ENCODE measurements around the gene SUPT6H.
A peak's percentile ranks its signal among the peaks of the same experiment; 100 is the strongest.
"Not testable (repeated sequence)": the region's sequence is repeated elsewhere in the genome, so short reads cannot be mapped to it uniquely, and the experiment has no call there.

The SUPT6H gene

GRCh38 chr17:28735242-28735722 lies 73.3 kb downstream of the SUPT6H start:
- no peak for DNase-seq (ENCODE audit: low read depth in 2 of 3, low spot score in 1 of 3)

- not testable (repeated sequence) for DNase-seq (ENCODE audit: low read depth in 2 of 3, low spot score in 1 of 3)
These were observed 74.1 kb downstream of the SUPT6H start for GRCh38 chr17:28735913-28736769.

GRCh38 chr17:28737316-28737715 lies 75.3 kb downstream of the SUPT6H start:
- no peak for DNase-seq (ENCODE audit: low read depth in 2 of 3, low spot score in 1 of 3)

DNA sequence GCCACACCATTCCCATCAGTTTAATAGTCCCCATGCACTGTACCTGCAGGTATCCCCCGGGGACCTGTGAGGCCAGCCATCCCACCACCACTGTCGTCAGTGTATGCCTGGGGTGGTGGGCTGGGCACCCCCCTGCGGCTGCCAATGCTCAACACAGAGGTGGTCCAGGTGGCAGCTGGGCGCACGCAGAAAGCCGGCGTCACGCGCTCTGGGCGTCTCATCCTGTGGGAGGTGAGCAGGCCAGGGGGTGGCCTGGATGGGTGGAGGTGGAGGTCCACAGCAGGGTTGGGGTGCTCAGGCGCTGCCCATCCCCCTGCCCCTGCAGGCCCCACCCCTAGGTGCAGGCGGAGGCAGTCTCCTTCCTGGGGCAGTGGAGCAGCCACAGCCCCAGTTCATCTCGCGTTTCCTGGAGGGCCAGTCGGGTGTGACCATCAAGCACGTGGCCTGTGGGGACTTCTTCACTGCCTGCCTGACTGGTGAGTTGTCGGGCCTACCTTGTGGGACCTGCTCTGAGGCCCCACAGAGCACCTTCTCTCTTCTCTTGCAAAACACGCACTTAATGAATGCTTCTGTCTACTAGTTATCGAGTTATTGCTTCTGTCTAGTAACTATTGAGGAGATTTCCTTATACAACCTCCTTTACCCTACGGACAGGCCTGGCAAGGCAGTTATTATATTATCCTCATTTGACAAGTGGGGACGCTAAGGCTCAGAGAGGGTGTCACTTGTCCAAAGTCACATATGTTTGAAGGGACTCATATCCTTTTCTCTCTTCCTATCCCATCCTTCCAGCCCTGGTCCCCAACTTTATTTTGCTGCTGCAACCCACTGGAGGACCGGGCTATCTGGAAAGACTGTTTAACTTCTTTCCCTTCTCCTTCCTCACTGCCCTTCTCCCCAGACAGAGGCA lies 76.0 kb downstream of the SUPT6H start:
- no peak for DNase-seq (ENCODE audit: low read depth in 2 of 3, low spot score in 1 of 3)

- DNase-seq (ENCODE audit: low read depth in 2 of 3, low spot score in 1 of 3) = no peak
These were observed 76.8 kb downstream of the SUPT6H start for GRCh38 chr17:28738680-28739384.

- no peak for DNase-seq (ENCODE audit: low read depth in 2 of 3, low spot score in 1 of 3)
These were observed 78.7 kb downstream of the SUPT6H start for GRCh38 chr17:28740406-28741357.

- no peak for DNase-seq (ENCODE audit: low read depth in 2 of 3, low spot score in 1 of 3)
These were observed 79.6 kb downstream of the SUPT6H start for GRCh38 chr17:28741358-28742349.

- DNase-seq (ENCODE audit: low read depth in 2 of 3, low spot score in 1 of 3) = peak in 2 of 3 donors; percentile 52 to 83
These were observed 81.5 kb downstream of the SUPT6H start, which contains the start of gene TRAF4 for GRCh38 chr17:28743243-28744103. Gene TRAF4, plus strand, starts transcription at chr17:28744011. Its CDS starts 102 bp downstream, at chr17:28744113.

DNA sequence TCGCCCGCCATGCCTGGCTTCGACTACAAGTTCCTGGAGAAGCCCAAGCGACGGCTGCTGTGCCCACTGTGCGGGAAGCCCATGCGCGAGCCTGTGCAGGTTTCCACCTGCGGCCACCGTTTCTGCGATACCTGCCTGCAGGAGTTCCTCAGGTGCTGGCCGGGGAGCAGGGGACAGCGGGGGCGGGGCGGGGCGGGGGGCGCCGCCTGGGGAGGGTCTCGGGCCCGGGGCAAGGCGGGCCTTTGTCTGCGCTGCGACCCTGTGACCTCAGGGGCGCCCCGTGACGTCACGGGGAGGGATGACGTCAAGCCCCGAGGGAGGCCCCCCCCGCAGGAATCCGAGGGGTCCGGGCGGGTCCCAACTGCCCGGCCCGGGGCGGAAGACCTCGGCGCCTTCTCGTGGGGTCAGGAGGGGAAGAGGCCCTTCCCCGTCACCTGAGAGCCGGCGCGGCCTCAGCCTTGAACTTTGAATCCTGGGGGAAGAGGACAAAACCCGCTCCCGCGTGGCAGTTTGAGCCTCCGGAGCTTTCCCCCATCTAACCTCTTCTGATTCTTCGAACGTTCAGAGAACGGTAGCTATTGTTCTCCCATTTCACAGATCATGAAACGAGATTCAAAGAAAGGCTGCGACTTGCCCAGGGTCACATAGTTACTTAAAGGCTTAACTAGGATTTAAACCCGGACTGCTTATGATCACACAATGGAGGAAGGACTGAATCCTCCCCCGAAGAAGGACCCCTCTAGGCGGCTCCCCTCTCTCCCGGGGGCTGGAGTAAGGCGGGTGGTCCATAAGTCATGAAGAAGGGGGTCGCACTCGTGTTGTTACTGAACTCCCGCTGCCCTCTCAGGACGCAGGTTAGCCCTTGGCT lies 82.3 kb downstream of the SUPT6H start:
- peak in 2 of 3 donors; percentile 53 to 57 for DNase-seq (ENCODE audit: low read depth in 2 of 3, low spot score in 1 of 3)

- DNase-seq (ENCODE audit: low read depth in 2 of 3, low spot score in 1 of 3) = no peak
These were observed 83.2 kb downstream of the SUPT6H start for GRCh38 chr17:28744972-28745785.

DNA sequence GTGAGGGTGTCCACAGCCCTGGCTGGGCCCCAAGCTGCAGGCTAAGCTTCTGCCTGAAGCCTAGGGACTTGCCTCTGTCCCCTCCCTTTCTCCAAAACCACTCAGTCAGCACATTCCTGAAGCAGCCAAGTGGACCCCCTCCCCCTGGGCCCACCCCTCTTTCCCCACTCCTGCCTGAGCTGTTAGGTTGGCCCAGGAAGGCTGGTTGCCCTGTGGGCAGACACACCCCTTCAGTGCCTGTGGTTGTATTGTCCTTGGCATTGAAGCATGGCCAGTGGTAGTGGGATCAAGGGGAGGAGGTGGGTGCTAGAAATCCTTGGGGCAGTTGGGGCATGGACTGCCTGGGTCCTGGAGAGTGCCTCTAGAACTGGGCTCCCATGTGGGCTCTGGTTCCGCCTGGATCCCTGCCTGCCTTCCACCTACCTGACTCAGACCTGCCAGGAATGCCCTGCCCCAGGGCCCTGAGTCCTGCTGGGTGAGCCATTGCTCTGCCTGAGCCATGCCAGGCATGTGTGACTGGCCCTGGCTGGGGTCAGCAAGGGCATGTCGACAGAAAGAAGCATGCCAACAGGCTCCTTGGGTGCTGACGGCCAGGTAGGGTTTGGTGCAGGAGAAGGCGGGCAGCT lies 83.9 kb downstream of the SUPT6H start:
- no peak for DNase-seq (ENCODE audit: low read depth in 2 of 3, low spot score in 1 of 3)

DNA sequence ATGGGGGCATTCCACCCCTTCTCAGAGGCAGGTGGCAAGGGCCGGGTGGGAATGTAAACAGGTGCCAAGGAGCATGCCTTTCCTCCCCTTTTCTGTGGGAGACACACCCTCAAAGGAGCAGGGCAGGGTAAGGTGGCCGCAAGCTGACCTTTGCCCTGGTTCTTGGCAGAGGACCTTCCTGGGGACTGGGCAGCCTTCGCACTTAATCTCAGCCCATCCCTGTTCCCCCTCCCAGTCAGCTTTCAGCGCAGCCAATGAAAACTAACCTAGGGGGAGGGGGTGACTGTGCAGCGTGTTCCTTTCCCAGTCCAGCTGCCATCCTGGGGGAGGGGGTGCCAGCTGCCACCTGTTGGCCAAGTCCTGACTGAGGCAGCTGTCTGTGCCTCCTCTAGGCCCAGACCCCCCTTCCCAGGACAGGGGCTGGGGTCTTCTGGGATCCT lies 84.6 kb downstream of the SUPT6H start:
- DNase-seq (ENCODE audit: low read depth in 2 of 3, low spot score in 1 of 3) = no peak

DNA sequence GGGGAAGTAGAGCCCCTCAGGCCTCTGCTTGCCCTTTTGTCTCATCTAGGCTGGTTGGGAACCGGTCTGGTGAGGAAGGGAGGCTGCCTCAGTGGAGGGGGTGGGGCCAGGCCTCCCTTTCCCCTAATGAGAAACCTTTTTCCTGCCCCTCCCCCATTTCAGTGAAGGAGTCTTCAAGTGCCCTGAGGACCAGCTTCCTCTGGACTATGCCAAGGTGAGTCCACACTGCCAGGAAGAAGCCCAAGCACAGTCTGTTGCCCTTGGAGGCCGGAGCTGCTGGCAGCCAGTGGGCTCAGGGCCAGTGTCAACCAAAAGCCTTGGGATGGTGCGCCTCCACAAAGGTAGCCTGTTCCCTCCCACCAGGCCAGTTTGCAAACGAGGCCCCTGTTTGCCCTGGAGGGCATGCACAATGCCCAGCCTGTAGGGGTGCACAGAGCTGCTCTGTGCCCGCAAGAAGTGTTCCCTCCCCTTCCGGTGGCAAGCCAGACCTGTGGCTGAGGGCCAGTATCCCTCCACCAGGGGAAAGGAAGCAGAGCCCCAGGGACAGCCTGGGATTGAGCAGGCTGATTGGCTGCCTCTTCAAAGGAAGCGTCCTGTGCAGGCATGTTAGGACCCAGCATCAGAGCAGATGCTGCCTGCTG lies 85.2 kb downstream of the SUPT6H start:
- no peak for DNase-seq (ENCODE audit: low read depth in 2 of 3, low spot score in 1 of 3)

GRCh38 chr17:28747801-28748750 lies 86.1 kb downstream of the SUPT6H start:
- DNase-seq (ENCODE audit: low read depth in 2 of 3, low spot score in 1 of 3) = no peak
